HL-60/S4 treated with retinoic acid at 250 ng/mL for 4 days and 3 days (cell line): Measurements from ENCODE around the gene AFM.

Experiments used
- in situ Hi-C: fragments of 300-500 bp; cut with MboI; formaldehyde crosslinking; loops from 2 replicates; pipeline ENCODE4 v1.7.0; 2022; ENCODE audit warnings: low sequenced_read_pairs

AFM gene

GRCh38 chr4:73450398-73451004 lies 31.0 kb upstream of the AFM start:
- in situ Hi-C loops = no loop called here

GRCh38 chr4:73451404-73451803 lies 30.1 kb upstream of the AFM start:
- in situ Hi-C loops = no loop called here

- in situ Hi-C loops = no loop called here
These were observed 29.4 kb upstream of the AFM start for GRCh38 chr4:73451981-73452747.

GRCh38 chr4:73452953-73453700 lies 28.4 kb upstream of the AFM start:
- in situ Hi-C loops = no loop called here

- in situ Hi-C loops = no loop called here
These were observed 27.9 kb upstream of the AFM start for GRCh38 chr4:73453701-73454005.

GRCh38 chr4:73454920-73455319 lies 26.6 kb upstream of the AFM start:
- in situ Hi-C loops = no loop called here

- in situ Hi-C loops = no loop called here
These were observed 25.1 kb upstream of the AFM start for GRCh38 chr4:73456177-73457022.

GRCh38 chr4:73458184-73459047 lies 23.1 kb upstream of the AFM start:
- in situ Hi-C loops = no loop called here

GRCh38 chr4:73459048-73459421 lies 22.5 kb upstream of the AFM start:
- in situ Hi-C loops = no loop called here

GRCh38 chr4:73460913-73461522 lies 20.5 kb upstream of the AFM start:
- in situ Hi-C loops = no loop called here

- in situ Hi-C loops = no loop called here
These were observed 13.4 kb upstream of the AFM start for GRCh38 chr4:73468170-73468569.

- in situ Hi-C loops = no loop called here
These were observed 10.8 kb upstream of the AFM start for GRCh38 chr4:73470728-73471127.

GRCh38 chr4:73477176-73477575 lies 4.4 kb upstream of the AFM start:
- in situ Hi-C loops = no loop called here

GRCh38 chr4:73479323-73479722 lies 2.2 kb upstream of the AFM start:
- in situ Hi-C loops = no loop called here

- in situ Hi-C loops = no loop called here
These were observed 3.5 kb downstream of the AFM start for GRCh38 chr4:73485085-73485484.

GRCh38 chr4:73485596-73485995 lies 4.1 kb downstream of the AFM start:
- in situ Hi-C loops = no loop called here

GRCh38 chr4:73486497-73486896 lies 5.0 kb downstream of the AFM start:
- in situ Hi-C loops = no loop called here

GRCh38 chr4:73487233-73487632 lies 5.7 kb downstream of the AFM start:
- in situ Hi-C loops = no loop called here

- in situ Hi-C loops = no loop called here
These were observed 18.6 kb downstream of the AFM start for GRCh38 chr4:73499996-73500765.
